DMS53 treated with DMSO at 0.1 percent for 48 hours (cell line): ENCODE results near the gene ZBTB5.
"Not testable (repeated sequence)": the region's sequence is repeated elsewhere in the genome, so short reads cannot be mapped to it uniquely, and the experiment has no call there.

Experiments
- DNase-seq: peaks from one replicate; lab custom pipeline; 2025; ENCODE audit not compliant: unreplicated experiment; lab: John Stamatoyannopoulos, UW

Gene ZBTB5

DNA sequence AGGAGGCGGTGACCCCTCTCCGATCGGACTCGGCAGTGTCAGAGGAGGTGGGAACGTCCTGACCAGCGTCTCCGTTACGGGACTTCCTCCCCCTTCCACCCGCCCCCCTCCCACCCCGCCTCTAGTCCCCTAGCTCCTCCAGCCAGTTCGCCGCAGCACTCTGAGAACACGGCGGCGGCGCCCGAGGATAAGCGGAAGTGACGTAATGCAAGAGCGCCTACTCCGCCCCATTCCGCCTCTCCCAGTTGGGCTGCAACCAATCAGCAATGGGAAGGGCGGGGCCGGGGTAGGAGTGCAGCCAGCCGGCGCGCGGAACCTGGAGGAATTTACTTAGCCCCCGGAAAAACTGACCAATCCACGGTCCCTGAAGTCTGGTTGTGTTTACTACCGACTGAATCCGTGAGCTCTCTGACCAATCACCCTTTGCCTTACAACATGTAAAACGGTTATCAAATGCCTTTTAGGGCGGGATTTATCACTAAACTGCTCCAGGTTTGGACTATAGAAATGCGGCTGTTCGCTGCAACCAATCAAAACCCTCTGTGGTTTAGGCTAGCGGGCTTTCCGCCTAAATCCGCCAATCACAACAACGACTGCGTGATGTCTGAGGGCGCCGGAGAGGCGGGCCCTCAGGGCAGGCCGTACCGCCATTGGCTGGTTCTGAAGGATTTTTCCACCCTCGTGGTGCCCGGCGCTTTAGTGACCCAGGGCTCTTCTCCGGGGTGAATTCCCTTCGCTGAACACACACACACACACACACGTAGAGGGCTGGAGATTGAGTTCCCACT is at the start of gene ZBTB5:
Gene ZBTB5 (minus strand): TSS at position 202 of the 788 bp plus-strand sequence. CDS start 22,899 bp downstream, outside the sequence.
- DNase-seq: peak; percentile 97

DNA sequence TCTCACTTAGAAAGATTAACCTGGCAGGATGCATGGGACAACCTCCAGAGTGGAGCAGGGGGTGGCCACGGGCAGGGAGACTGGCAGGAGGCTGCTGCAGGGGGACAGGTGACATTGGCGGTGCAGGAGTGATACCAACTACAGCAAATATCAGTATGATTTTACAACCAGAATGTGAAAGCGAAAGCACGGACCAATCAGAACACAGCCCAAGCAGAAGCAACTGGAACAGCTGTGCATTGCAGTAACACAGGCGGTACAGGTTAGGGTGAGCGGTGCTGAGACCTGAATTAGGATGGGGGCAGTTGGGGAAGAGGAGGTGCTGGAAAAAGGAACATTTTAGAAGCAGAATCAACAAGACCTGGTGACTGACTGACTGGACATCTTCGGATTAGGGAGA is 49.7 kb upstream of the ZBTB5 start:
- DNase-seq: no peak

DNA sequence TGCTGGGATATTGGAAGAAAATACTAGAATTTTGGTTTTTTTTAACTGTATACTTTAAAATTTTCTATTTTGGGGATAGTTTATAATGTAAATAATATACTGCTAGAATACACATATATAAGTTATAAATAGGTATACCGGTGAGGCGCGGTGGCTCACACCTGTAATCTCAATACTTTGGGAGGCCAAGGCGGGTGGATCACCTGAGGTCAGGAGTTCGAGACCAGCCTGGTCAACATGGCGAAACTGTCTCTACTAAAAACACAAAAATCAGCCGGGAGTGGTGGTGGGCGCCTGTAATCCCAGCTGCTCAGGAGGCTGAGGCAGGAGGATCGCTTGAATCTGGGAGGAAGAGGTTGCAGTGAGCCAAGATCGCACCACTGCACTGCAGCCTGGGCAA is 49.2 kb upstream of the ZBTB5 start:
- DNase-seq: not testable (repeated sequence)

DNA sequence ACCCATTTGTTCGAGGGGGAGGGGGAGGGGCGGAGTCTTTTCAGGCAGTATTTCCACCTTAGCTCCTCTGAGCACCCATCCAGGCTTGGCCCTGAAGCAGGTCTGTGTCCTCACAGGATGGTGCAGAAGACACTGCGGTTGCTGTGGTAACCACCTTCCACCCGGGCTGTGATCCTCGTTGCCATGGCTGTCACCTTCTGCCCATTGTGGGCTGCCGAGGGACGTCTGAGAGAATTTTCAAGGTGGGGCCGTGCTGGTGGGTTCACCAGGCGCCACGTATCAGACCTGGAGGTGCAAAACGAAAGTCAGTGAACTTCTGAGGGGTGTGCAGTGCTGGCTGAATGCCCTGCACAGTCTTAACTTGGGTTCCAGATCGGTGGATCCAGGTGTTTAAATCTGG is 47.2 kb upstream of the ZBTB5 start:
- no peak for DNase-seq

GRCh38 chr9:37511016-37512010 is 46.1 kb upstream of the ZBTB5 start:
- DNase-seq: no peak

GRCh38 chr9:37510053-37510452 is 44.8 kb upstream of the ZBTB5 start:
- DNase-seq: not testable (repeated sequence)

- DNase-seq: no peak
Observed at GRCh38 chr9:37509536-37509935, 44.3 kb upstream of the ZBTB5 start.

GRCh38 chr9:37508834-37509206 is 43.6 kb upstream of the ZBTB5 start:
- no peak for DNase-seq

DNA sequence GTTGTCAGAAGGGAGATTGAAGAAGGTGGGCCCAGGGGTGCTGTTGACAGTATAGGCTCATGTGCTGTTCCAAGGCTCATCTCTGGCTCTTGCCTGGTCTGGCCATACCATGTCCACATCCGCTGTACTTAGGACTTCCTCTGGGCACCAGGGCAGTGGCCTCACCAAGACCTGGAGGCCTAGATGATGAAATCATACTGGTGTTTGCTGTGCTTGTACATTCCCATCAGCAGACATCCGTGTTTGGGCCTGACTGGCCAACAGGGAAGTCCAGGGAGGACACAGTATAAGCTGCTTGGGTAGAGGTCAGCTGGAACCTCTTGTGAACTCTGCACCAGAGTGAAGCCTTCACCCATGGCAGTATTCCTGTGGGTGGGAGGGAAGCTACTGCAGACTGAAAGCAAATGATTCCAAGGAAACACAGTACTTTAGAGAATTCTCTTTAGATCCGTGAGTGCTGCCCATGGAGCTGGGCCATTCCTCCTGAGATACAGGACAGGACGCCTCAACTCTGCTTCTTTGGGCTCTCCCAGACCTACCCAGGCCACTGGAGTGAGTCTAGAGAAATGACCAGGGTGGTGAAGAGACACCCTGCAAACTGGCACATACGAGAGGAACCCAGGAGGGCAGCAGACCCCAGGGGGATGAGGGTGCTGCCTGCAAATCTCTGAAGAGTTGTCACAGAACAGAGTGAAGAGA is 43.0 kb upstream of the ZBTB5 start:
- no peak for DNase-seq

DNA sequence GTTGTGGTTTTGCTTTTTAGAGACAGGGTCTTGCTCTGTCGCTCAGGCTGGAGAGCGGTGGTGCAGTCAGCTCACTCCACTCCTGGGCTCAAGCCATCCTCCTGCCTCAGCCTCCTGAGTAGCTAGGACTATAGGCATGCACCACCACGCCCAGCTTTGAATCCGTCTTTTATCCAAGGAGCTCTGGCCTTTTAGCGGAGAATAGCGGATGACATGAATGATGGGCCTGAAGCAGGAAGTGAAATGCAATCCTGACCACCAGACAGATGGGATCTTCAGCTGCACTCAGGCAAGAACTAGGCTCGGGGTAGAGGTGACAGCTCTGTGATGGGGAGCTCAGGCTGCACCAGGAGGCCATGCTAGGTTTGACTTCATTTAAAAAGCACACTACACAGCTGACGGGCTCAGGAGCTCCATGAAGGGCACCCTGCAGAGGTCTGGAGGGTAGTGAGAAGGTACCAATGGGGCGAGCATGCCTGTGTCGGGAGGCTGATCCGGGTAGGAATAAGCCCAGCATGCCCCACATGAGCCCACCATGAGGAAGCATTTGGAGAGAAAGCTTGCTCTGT is 42.4 kb upstream of the ZBTB5 start:
- DNase-seq: no peak

- no peak for DNase-seq
Observed at GRCh38 chr9:37504605-37505004, 39.4 kb upstream of the ZBTB5 start.

DNA sequence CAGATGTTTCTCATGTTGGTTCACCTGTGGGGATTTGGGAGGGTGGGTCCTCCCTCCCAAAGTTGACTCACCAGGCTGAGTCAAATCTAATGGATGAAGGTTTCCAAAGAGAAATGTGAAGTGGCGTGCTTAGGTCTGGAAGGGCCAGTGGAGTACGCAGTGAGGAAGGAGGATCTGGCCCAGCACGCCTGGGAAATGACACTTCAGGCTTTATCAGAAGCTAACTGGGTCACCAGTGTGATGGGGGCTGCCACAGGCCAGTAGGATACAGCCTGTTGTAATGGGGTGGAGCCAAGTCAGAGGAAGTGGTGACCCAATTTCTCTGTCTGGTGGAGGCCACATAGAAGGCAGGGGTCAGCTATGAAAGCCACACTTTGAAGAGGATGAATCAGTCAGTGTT is 38.5 kb upstream of the ZBTB5 start:
- DNase-seq: no peak

GRCh38 chr9:37501957-37502596 is 36.8 kb upstream of the ZBTB5 start:
- DNase-seq: no peak

GRCh38 chr9:37499297-37499696 is 34.0 kb upstream of the ZBTB5 start:
- DNase-seq: no peak

- no peak for DNase-seq
Observed at GRCh38 chr9:37498457-37498856, 33.2 kb upstream of the ZBTB5 start.

DNA sequence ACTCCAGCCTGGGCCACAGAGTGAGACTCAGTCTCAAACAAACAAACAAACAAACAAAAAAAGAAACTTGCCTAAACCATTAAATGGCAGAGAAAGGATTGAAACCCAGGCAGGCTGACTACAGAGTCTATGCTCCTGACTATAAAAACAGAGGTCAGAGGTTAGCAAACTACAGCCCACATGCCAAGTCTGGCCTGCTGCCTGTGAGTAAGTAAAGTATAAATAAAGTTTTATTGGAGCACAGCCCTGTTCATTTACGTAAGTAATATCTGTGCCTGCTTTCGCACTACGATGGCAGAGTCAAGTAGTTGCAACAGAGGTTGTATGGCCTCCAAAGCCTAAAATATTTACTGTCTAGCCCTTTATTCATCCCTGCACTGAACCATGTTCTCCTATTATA is 32.1 kb upstream of the ZBTB5 start:
- DNase-seq: no peak

GRCh38 chr9:37496020-37496419 is 30.8 kb upstream of the ZBTB5 start:
- DNase-seq: no peak

GRCh38 chr9:37495571-37495970 is 30.3 kb upstream of the ZBTB5 start:
- no peak for DNase-seq

DNA sequence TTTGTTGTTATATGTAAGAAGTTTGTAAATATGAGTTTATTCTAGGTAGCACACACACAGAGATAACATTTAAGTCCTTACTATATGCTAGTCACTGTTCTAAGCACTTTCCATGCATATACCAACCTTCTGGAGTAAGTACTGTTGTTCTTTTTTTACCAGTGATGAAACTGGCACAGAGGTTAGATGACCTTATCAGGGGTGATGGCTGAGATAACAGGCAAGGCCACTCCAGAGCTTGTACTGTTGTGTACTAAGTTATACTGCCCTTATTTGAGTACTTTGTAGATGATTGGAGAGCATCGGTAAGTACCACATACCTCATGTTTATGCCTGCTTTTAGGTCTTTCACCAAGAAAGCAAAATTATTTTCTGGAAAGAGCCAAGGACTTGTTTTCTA is 26.7 kb upstream of the ZBTB5 start:
- DNase-seq: no peak
